HepG2 (cell line): ENCODE results near the gene CDC34. TPM values are rescaled to one million over a fixed set of nuclear protein-coding genes. Genes with fewer than 3 reads are reported as not detected.

Source experiments
- ARID5B ChIP-seq: IDR thresholded peaks from 2 replicates; pipeline ENCODE4 v1.4.0; 2020; ENCODE audit warnings: mild to moderate bottlenecking, missing genetic modification reagents
- E2F5 ChIP-seq: sonication (generic); formaldehyde crosslinking; conservative IDR thresholded peaks from 2 replicates; pipeline ENCODE4 v1.4.0; 2020; ENCODE audit warnings: missing genetic modification reagents
- EEA1 ChIP-seq: sonication (generic); formaldehyde crosslinking; IDR thresholded peaks from 2 replicates; pipeline ENCODE4 v1.5.1; 2020; ENCODE audit warnings: mild to moderate bottlenecking, missing genetic modification reagents, borderline replicate concordance
- GABPB1 ChIP-seq: IDR thresholded peaks from 2 replicates; pipeline ENCODE4 v1.6.1; 2016; ENCODE audit warnings: mild to moderate bottlenecking, missing genetic modification reagents, moderate library complexity, missing compliant biosample characterization
- GATA4 ChIP-seq: sonication (generic); IDR thresholded peaks from 2 replicates; pipeline ENCODE4 v1.6.1; 2016; ENCODE audit warnings: antibody characterized with exemption, low read depth, borderline replicate concordance
- HDAC6 ChIP-seq: fragments of 200-600 bp; sonication (generic); IDR thresholded peaks from 2 replicates; pipeline ENCODE4 v1.7.0; 2017; ENCODE audit warnings: mild to moderate bottlenecking, antibody characterized with exemption, low read length, low read depth
- HNRNPLL ChIP-seq: fragments of 200-400 bp; formaldehyde crosslinking; IDR thresholded peaks from 2 replicates; pipeline ENCODE4 v1.6.1; 2017; ENCODE audit warnings: mild to moderate bottlenecking, low read depth, low read length; ENCODE audit not compliant: poor library complexity, severe bottlenecking
- IRF1 ChIP-seq: sonication (generic); formaldehyde crosslinking; IDR thresholded peaks from 2 replicates; pipeline ENCODE4 v1.4.0; 2020; ENCODE audit warnings: low read depth, mild to moderate bottlenecking, missing genetic modification reagents
- LCORL ChIP-seq, 2 experiments: fragments of 450-650 bp in 1 of 2; sonication (generic) in 1 of 2; formaldehyde crosslinking in 1 of 2; IDR thresholded peaks; 2 replicates each; pipeline versions ENCODE4 v1.5.0 to v1.6.1; 2017 to 2020; ENCODE audit warnings: antibody characterized with exemption in 1 of 2, missing genetic modification reagents in 1 of 2
- MATR3 ChIP-seq: sonication (generic); formaldehyde crosslinking; IDR thresholded peaks from 2 replicates; pipeline ENCODE4 v1.4.0; 2020; ENCODE audit warnings: missing genetic modification reagents
- MEIS2 ChIP-seq: sonication (generic); formaldehyde crosslinking; IDR thresholded peaks from 2 replicates; pipeline ENCODE4 v1.9.0; 2021; ENCODE audit warnings: mild to moderate bottlenecking, missing genetic modification reagents
- MXI1 ChIP-seq: IDR thresholded peaks from 3 replicates; pipeline ENCODE4 v1.6.1; 2012; ENCODE audit warnings: low read depth, low read length, inconsistent platforms, borderline replicate concordance
- NFKBIZ ChIP-seq: IDR thresholded peaks from 2 replicates; pipeline ENCODE4 v1.6.1; 2018; ENCODE audit warnings: missing genetic modification reagents, missing compliant biosample characterization
- NR0B2 ChIP-seq: sonication (generic); formaldehyde crosslinking; IDR thresholded peaks from 2 replicates; pipeline ENCODE4 v1.4.0; 2020; ENCODE audit warnings: mild to moderate bottlenecking, missing genetic modification reagents
- POLR2AphosphoS5 ChIP-seq: IDR thresholded peaks from 2 replicates; pipeline ENCODE4 v1.6.1; 2012; ENCODE audit warnings: low read depth, low read length
- SAP130 ChIP-seq: IDR thresholded peaks from 2 replicates; pipeline ENCODE4 v1.6.1; 2016; ENCODE audit warnings: low read depth
- SMYD3 ChIP-seq: sonication (generic); formaldehyde crosslinking; IDR thresholded peaks from 2 replicates; pipeline ENCODE4 v1.8.1; 2023; ENCODE audit warnings: mild to moderate bottlenecking, missing genetic modification reagents
- STAG1 ChIP-seq: sonication (generic); formaldehyde crosslinking; IDR thresholded peaks from 2 replicates; pipeline ENCODE4 v1.4.0; 2020; ENCODE audit warnings: missing genetic modification reagents
- TBX2 ChIP-seq: sonication (generic); formaldehyde crosslinking; IDR thresholded peaks from 2 replicates; pipeline ENCODE4 v1.5.0; 2020; ENCODE audit warnings: missing genetic modification reagents, mild to moderate bottlenecking, borderline replicate concordance
- ZFP91 ChIP-seq: sonication (generic); formaldehyde crosslinking; IDR thresholded peaks from 2 replicates; pipeline ENCODE4 v1.9.0; 2022; ENCODE audit warnings: missing genetic modification reagents, mild to moderate bottlenecking, borderline replicate concordance
- ZNF232 ChIP-seq: sonication (generic); formaldehyde crosslinking; IDR thresholded peaks from 2 replicates; pipeline ENCODE4 v1.4.0; 2020; ENCODE audit warnings: missing genetic modification reagents, borderline replicate concordance
- polyA plus RNA-seq, 8 experiments: library from polyadenylated mRNA; depleted of rRNA in 3 of 8; stranded (reverse) in 7 of 8; unstranded in 1 of 8; fragments of >200 nt; fragmentation: Illumina TruSeq in 4 of 8; extraction: Trizol in 4 of 8; gene quantifications; 2 replicates each; pipeline versions ENCODE4 v1.2.1 to v1.2.3, GENCODE V29; 2011 to 2016; ENCODE audit warnings: low read depth in 4 of 8, missing spikeins in 1 of 8, mixed read lengths in 1 of 8; ENCODE audit not compliant: insufficient read depth in 1 of 8
- total RNA-seq, 5 experiments: library from RNA; depleted of rRNA; stranded (reverse); fragments of >200 nt; fragmentation: Illumina TruSeq; extraction: Trizol; gene quantifications; 2 replicates each; pipeline ENCODE4 v1.2.3, GENCODE V29; 2016; ENCODE audit warnings: low read depth in 1 of 5
- TF ChIP-seq, protein P1 (sequence below): IDR thresholded peaks from 2 replicates; pipeline ENCODE4 v1.6.1; 2012; ENCODE audit warnings: inconsistent platforms

The CDC34 gene
- total and polyA plus RNA-seq, 2 of the 13 experiments (the other 11 are each of a cell fraction or from before 2014, with no cell fraction given): 138 to 150 TPM

- TF ChIP-seq, protein P1, sequence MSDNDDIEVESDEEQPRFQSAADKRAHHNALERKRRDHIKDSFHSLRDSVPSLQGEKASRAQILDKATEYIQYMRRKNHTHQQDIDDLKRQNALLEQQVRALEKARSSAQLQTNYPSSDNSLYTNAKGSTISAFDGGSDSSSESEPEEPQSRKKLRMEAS: peak; percentile 47; the same call in 1 of the 2 replicates
- peak; percentile 48 for TF ChIP-seq STAG1 (CRISPR knock-in tag)
- TF ChIP-seq NR0B2 (CRISPR knock-in tag): no peak
- no peak for TF ChIP-seq SMYD3
- TF ChIP-seq ZNF232 (CRISPR knock-in tag): no peak
- no peak for TF ChIP-seq MEIS2 (CRISPR knock-in tag)
- TF ChIP-seq HDAC6: no peak
- no peak for TF ChIP-seq MATR3 (CRISPR knock-in tag)
- no peak for TF ChIP-seq POLR2AphosphoS5
- no peak; the same call in 1 of the 2 replicates for TF ChIP-seq ARID5B
- TF ChIP-seq MXI1: peak; percentile 62; the same call in 1 of the 3 replicates
- TF ChIP-seq E2F5: no peak
- TF ChIP-seq EEA1 (CRISPR knock-in tag): no peak
- no peak for TF ChIP-seq NFKBIZ (CRISPR knock-in tag)
- no peak for TF ChIP-seq LCORL (IDR thresholded peaks at IDR 0.05)
- TF ChIP-seq LCORL (CRISPR knock-in tag; IDR thresholded peaks at IDR 0.05): no peak
- TF ChIP-seq SAP130 (CRISPR knock-in tag): peak; percentile 44; the same call in 1 of the 2 replicates
- no peak for TF ChIP-seq GATA4
- TF ChIP-seq GABPB1 (CRISPR knock-in tag): peak; percentile 36; the same call in 1 of the 2 replicates
- TF ChIP-seq HNRNPLL: peak; percentile 29
- TF ChIP-seq TBX2 (CRISPR knock-in tag): 0 out of 2 replicates have a peak, but pooled peaks have one; percentile 15
- no peak for TF ChIP-seq IRF1
- TF ChIP-seq ZFP91 (CRISPR knock-in tag): peak; percentile 34; the same call in 1 of the 2 replicates
These were observed 56.7 kb downstream of the CDC34 start (continued) for GRCh38 chr19:588093-588740.
